ENCODE measurements around the gene EML6. TPM values are rescaled to one million over a fixed set of nuclear protein-coding genes. Genes with fewer than 3 reads are reported as not detected.

Gene EML6
- total and polyA plus RNA-seq, 12 donors, result 0.07 to 1.5 (median 0.31) TPM

- Histone ChIP-seq H3K4me1 (no peaks in the 10 kb centered on the region), H3K27ac (no peak overlapping the region), H3K4me3 (no peak overlapping the region), H3K9me3 (peaks cover 0 to 8% (median 0%) of the 10 kb centered on the region in 11 donors), H3K36me3 (no peaks in the 10 kb centered on the region), H3K27me3 (no peaks in the 10 kb centered on the region)
- DNase-seq (no peak), ATAC-seq (no peak)
- intact Hi-C loops (cut with DNase I), result no loop called here
- WGBS, 2 donors, result 71 to 72% methylated on average over 9 of the region's 9 CpGs
- no peak for TF ChIP-seq CTCF (IDR thresholded peaks at IDR 0.05)
Observed at GRCh38 chr2:54755641-54756326, 32.3 kb downstream of the EML6 start.

GRCh38 chr2:54757500-54757899 lies 34.0 kb downstream of the EML6 start:
- H3K9me3 ChIP-seq, result peaks cover 0 to 5% (median 0%) of the 10 kb centered on the region in 11 donors
- H3K27me3 ChIP-seq, result no peaks in the 10 kb centered on the region
- no peaks in the 10 kb centered on the region for H3K4me1 ChIP-seq
- no peak for TF ChIP-seq CTCF (IDR thresholded peaks at IDR 0.05)
- DNase-seq, result no peak
- H3K36me3 ChIP-seq, result no peaks in the 10 kb centered on the region
- no peak for ATAC-seq
- H3K4me3 ChIP-seq, result no peak overlapping the region
- intact Hi-C loops (cut with DNase I), result no loop called here
- H3K27ac ChIP-seq, result no peak overlapping the region
- 75 to 86% methylated on average over 4 of the region's 4 CpGs for WGBS, 2 donors

GRCh38 chr2:54758951-54759350 lies 35.5 kb downstream of the EML6 start:
- Histone ChIP-seq H3K4me1 (no peaks in the 10 kb centered on the region), H3K9me3 (no peaks in the 10 kb centered on the region), H3K27me3 (no peaks in the 10 kb centered on the region), H3K4me3 (no peak overlapping the region), H3K27ac (no peak overlapping the region), H3K36me3 (no peaks in the 10 kb centered on the region)
- no peak for TF ChIP-seq CTCF (IDR thresholded peaks at IDR 0.05)
- intact Hi-C loops (cut with DNase I), result no loop called here
- WGBS, 2 donors, result 36 to 85% methylated on average over 1 of the region's 1 CpG
- no peak for ATAC-seq
- no peak for DNase-seq

GRCh38 chr2:54760310-54760709 lies 36.8 kb downstream of the EML6 start:
- TF ChIP-seq CTCF (IDR thresholded peaks at IDR 0.05), result no peak

More at GRCh38 chr2:54760310-54760709, 36.8 kb downstream of the EML6 start:
- Histone ChIP-seq H3K4me3 (no peak overlapping the region), H3K27ac (no peak overlapping the region), H3K9me3 (no peaks in the 10 kb centered on the region), H3K4me1 (no peaks in the 10 kb centered on the region), H3K36me3 (no peaks in the 10 kb centered on the region), H3K27me3 (no peaks in the 10 kb centered on the region)
- 96 to 98% methylated on average over 2 of the region's 2 CpGs for WGBS, 2 donors
- intact Hi-C loops (cut with DNase I), result no loop called here
- no peak for ATAC-seq
- DNase-seq, result no peak

All from heart right ventricle (tissue), 16 donors.